Activated T-cell treated with anti-CD3 and anti-CD28 coated beads, Interleukin-2, amount 50 U/mL, for 1 hour (primary cell): Measurements from ENCODE around the gene ZNF529.

ENCODE experiments used
- DNase-seq: peaks from one replicate; pipeline ENCODE4 v3.0.0-alpha.2; 2020

Gene ZNF529

DNA sequence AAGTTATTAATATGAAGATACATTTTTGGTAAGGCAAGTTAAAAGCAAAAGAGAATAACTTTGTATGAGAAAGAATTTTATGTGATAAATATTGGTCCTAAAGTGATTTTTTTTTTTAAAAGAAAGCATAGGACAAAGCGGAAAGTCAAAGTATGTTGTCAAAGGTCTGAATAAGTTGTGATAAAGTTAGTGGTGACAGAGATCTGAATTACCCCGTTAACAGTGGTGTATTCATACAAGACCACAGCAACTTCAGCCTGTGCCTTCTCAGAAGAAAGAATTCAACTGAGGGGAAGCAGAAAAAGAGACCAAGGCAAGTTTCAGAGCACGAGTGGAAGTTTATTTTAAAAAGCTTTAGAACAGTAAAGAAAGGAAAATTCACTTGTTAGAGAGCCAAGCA is 64.8 kb downstream of the ZNF529 start:
- no peak for DNase-seq

DNA sequence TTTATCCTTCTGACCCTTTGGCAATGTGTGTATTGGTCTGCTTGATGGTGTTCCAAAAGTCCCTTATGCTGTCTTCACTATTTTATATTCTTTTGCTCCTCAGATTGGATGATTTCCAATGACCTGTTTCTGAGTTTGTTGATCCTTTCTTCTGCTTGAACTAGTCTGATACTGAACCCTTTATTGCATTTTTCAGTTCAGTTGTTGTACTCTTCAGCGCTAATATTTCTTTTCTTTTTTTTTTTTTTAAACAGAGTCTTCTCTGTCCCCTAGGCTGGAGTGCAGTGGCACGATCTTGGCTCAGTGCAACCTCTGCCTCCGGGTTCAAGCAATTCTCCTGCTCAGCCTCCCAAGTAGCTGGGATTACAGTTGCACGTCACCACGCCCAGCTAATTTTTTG is 71.1 kb downstream of the ZNF529 start:
- no peak for DNase-seq

DNA sequence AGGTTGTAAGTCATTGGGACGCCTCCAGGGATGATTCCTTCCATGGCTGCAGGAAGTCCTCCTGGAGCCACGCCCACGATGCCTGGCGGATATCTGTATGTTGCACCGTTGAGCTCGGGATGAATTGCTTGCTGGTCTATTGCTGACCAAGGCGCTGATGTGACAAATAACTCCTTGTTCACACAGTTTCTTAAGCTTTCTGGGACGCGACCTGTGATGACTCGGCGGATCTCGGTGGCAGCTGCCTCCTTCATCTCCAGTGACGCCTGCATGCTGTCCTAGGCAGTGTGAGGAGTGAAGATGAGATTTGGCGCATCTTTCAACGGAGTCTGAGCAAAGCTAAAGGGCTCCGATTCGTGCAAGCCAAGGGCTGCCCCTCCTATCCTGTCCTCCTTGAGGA is 76.1 kb downstream of the ZNF529 start:
- DNase-seq: no peak
